HUES6 (cell line): ENCODE data around the gene CARD19.

Experiments used
- H3K27ac ChIP-seq: 2 replicates; pipeline ENCODE4 v1.7.0; 2013; ENCODE audit warnings: low read depth, mild to moderate bottlenecking, low read length, inconsistent platforms
- H3K27me3 ChIP-seq: 2 replicates; pipeline ENCODE4 v1.6.1; 2013; ENCODE audit warnings: low read length; ENCODE audit not compliant: control insufficient read depth, insufficient read depth
- H3K36me3 ChIP-seq: 2 replicates; pipeline ENCODE4 v1.6.1; 2013; ENCODE audit warnings: low read length; ENCODE audit not compliant: control insufficient read depth, insufficient read depth
- H3K4me1 ChIP-seq: 2 replicates; pipeline ENCODE4 v1.6.1; 2013; ENCODE audit warnings: low read length; ENCODE audit not compliant: control insufficient read depth, insufficient read depth
- H3K4me3 ChIP-seq: 2 replicates; pipeline ENCODE4 v1.5.1; 2013; ENCODE audit warnings: low read depth, low read length
- H3K9ac ChIP-seq: one replicate; pipeline ENCODE4 v1.6.1; 2013; ENCODE audit warnings: mild to moderate bottlenecking, low read length
- H3K9me3 ChIP-seq: 2 replicates; pipeline ENCODE4 v1.6.1; 2013; ENCODE audit warnings: low read depth, low read length; ENCODE audit not compliant: control insufficient read depth, insufficient read depth

Gene CARD19

DNA sequence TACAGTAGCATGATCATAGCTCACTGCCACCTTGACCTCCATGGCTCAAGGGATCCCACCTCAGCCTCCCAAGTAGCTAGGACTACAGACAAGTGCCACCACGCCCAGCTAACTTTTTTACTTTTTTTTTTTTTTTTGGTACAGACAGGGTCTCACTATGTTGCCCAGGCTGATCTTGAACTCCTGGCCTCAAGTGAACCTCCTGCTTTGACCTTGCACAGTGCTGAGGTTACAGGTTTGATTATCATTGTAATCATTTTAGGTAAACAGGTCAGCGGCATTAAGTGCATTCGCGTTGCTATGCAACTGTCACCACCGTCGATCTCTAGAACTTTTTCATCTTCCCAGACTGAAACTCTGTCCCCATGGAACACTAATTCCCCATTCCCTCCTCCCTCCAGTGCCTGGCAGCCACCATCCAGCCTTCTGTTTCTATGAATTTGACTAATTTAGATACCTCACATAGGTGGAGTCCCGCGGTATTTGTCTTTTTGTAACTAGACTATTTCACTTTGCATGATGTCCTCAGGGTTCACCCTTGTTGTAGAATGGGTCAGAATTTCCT lies 5.8 kb upstream of the CARD19 start:
- peaks cover 10% of the 10 kb centered on the region; the same call in 1 of the 2 replicates for H3K36me3 ChIP-seq
- peaks cover 5% of the 10 kb centered on the region for H3K9me3 ChIP-seq
- no peak overlapping the region for H3K27ac ChIP-seq
- H3K27me3 ChIP-seq = no peaks in the 10 kb centered on the region
- peaks cover 8% of the 10 kb centered on the region for H3K4me1 ChIP-seq
- no peak overlapping the region for H3K4me3 ChIP-seq
- H3K9ac ChIP-seq = no peak overlapping the region

DNA sequence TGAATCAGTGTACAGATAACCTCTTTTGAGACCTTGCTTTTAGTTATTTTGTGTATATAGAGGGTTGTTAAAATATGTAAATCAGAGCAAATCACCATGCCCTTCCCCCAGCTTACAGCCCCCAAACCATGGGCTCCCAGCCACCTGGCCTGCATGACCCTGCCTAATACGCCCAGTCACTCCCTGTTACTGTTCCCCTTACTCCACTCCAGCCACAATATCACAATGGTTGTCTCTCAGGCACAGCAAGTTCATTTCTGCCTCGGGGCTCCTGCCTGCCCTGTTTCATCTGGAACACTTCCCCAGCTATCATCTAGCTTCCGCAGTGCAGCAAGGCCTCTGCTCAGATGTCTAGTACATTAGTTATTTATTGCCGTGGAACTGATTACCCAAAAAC lies 5.0 kb upstream of the CARD19 start:
- no peak overlapping the region for H3K9ac ChIP-seq
- no peaks in the 10 kb centered on the region for H3K27me3 ChIP-seq
- no peak overlapping the region for H3K4me3 ChIP-seq
- H3K9me3 ChIP-seq = no peaks in the 10 kb centered on the region
- H3K27ac ChIP-seq = no peak overlapping the region
- H3K4me1 ChIP-seq = peaks cover 8% of the 10 kb centered on the region
- H3K36me3 ChIP-seq = peaks cover 5% of the 10 kb centered on the region; the same call in 1 of the 2 replicates

DNA sequence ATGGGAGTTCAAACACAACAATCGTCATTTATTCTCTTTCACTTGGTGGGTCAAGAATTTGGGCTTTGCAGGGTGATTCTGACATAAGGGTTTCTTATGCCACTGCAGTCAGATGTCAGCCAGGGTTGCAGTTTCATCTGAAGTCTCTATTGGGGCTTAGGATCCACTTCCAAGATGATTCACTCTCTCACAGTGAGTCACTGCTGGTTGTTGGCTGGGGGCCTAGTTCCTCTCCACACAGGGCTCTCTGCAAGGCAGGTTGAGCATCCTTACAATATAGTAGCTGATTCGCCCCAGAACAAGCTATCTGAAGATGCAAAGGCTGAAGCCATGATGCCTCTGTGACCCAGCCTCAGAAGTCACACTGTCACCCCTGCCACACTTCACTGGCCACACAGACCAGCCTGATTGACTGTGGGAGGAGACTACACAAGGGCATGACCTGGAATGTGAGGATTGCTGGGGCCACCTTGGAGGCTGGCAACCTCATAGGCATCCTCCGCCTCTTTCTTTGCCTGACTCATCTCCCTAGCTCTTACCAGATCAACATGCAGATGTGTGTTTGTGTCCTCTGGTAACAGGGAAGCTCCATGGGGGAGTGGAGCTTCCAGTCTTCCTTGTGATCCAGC lies 4.5 kb upstream of the CARD19 start:
- Histone ChIP-seq H3K27me3 (no peaks in the 10 kb centered on the region), H3K4me1 (peaks cover 9% of the 10 kb centered on the region), H3K27ac (no peak overlapping the region), H3K4me3 (no peak overlapping the region), H3K9ac (no peak overlapping the region), H3K36me3 (peaks cover 4% of the 10 kb centered on the region; the same call in 1 of the 2 replicates), H3K9me3 (no peaks in the 10 kb centered on the region)

DNA sequence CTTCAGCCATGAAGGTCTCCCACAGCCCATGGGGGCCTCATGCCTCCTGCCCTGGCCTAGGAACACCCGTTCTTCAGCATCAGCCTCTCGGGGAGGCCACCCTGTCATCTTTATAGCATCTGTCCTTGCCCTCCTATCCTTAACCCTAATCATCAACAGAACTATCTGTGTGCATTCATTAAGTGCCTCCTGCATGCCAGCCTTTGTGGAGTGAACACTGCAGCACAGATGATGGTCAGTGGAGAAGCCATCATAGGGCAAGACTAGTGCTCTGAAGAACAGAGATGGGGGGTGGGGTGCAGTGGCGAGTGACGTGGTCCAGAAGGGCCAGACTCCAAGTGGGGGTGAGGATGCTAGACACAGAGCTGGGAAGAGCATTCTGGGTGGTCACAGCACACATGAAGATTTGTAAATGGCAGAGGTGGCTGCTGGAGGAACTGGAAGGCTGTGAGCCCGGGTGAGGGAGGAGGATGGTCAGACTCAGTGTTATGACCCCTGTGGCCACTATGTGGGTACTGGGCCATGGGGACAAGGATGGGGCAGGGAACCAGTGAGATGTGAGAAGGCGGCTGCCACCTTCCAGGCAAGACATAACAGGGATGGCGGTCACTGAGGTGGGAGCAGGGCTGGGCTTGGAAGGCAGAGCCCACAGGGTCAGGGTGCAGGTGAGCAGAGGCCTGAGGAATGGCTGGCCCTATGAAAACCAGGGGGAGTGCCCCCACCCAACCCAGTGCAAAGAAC lies 3.6 kb upstream of the CARD19 start:
- no peaks in the 10 kb centered on the region for H3K9me3 ChIP-seq
- no peaks in the 10 kb centered on the region for H3K27me3 ChIP-seq
- H3K9ac ChIP-seq = no peak overlapping the region
- peaks cover 16% of the 10 kb centered on the region for H3K4me1 ChIP-seq
- H3K36me3 ChIP-seq = no peaks in the 10 kb centered on the region
- H3K27ac ChIP-seq = no peak overlapping the region
- H3K4me3 ChIP-seq = no peak overlapping the region

DNA sequence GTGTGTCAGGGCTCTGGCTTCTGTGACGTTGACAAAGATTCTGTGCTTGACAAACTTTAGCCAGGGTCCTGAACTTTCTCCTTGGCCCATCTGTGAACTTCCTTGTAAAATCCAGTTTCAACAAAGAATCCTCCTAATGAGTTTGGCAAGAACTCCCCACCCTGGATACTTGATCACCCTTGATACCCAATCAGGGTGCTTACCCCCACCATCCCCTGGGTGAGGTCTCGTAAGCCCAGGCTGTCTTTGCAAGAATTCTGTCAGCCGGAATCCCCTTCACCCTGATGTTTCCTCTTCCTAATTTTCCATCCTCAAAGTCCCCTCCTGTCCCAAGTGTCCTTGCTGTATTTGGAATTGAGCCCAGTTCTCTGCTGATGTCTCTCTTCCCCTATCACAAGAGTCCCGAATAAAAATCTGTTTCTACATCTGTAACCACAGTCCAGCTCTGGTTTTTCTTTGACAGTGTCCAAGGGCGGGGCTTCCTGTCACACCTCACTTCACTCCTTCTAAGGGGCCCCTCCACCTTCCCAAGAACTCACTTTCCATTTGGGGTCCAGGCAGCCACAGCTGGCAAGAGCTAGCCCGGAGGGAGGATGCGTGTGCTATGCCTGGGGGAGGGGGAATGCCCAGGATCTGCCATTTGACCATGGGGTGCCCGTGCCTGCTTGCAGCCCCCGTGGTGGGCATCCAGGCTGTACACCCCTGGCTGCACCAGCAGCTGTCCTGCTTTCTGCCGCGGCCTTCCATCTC lies 2.7 kb upstream of the CARD19 start:
- Histone ChIP-seq H3K27ac (no peak overlapping the region), H3K4me3 (no peak overlapping the region), H3K9ac (no peak overlapping the region), H3K36me3 (no peaks in the 10 kb centered on the region), H3K4me1 (peaks cover 16% of the 10 kb centered on the region), H3K9me3 (no peaks in the 10 kb centered on the region), H3K27me3 (no peaks in the 10 kb centered on the region)

DNA sequence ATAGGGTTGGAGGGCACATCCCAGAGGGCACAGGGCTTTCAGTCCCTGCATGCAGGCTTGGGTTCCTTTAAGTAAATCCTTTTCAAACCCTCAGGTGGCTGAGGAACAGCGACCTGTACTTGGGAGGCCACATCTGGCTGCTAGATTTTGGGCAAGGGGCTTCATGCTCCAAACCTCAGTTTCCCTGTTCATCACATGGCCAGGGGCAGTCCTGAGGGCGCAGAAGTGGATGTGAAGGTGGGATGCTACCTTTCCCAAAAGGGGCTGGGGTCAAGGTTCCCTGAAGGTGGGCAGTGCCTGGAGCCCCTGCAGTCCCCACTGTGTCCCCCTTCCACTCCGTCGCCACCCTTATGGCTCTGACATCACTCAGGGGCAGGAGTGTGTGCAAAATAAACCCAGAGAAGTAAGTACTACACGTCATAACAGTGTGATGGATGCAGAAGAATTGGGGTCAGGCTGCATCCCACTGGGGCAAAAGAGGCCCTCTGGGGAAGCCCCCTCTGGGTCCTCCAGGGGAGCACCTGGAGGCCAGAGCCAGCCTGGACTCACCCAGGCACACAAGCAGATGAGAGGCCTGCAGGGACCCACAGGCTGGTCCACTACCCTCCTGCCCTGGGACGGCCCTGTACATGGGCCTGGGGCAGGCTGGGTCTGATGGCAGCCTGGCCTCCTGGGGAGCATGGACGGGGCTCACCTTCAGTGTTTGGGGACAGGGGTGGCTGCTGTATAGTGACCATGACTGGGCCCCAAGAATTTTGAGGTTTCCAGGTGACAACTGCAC lies 1.9 kb upstream of the CARD19 start:
- Histone ChIP-seq H3K9me3 (no peaks in the 10 kb centered on the region), H3K27ac (no peak overlapping the region), H3K36me3 (no peaks in the 10 kb centered on the region), H3K4me1 (peaks cover 16% of the 10 kb centered on the region), H3K9ac (no peak overlapping the region), H3K4me3 (no peak overlapping the region), H3K27me3 (no peaks in the 10 kb centered on the region)

DNA sequence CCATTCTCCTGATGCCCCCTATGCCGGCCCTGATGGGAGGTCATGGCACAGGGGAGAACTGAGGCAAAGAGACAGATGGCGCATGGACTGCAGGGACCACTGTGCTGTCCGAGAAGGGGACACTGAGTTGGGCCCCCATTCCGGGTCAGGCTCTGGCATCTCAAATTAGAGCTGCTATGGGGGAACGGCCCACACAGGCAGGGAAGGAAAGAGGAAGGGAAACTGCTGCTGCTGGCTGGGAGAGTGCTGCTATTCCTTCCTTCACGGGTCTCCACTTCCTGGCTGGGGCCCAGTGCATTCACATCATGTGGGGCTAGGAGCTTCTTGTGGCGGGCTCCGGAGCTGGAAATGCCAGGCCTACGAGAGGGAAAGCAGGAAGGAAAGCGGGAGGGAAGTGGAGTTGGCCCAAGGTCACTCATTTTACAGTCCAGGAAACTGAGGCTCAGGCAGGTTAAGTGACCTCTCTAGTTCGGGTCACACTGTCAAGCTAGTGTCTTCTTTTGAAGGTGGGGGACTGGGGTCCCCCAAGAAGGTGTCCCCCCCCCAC lies 1.3 kb upstream of the CARD19 start:
- H3K4me1 ChIP-seq = peaks cover 16% of the 10 kb centered on the region
- H3K9me3 ChIP-seq = no peaks in the 10 kb centered on the region
- peak overlapping the region; percentile 73 for H3K4me3 ChIP-seq
- no peaks in the 10 kb centered on the region for H3K36me3 ChIP-seq
- peak overlapping the region; percentile 79 for H3K27ac ChIP-seq
- peak overlapping the region; percentile 63 for H3K9ac ChIP-seq
- no peaks in the 10 kb centered on the region for H3K27me3 ChIP-seq

DNA sequence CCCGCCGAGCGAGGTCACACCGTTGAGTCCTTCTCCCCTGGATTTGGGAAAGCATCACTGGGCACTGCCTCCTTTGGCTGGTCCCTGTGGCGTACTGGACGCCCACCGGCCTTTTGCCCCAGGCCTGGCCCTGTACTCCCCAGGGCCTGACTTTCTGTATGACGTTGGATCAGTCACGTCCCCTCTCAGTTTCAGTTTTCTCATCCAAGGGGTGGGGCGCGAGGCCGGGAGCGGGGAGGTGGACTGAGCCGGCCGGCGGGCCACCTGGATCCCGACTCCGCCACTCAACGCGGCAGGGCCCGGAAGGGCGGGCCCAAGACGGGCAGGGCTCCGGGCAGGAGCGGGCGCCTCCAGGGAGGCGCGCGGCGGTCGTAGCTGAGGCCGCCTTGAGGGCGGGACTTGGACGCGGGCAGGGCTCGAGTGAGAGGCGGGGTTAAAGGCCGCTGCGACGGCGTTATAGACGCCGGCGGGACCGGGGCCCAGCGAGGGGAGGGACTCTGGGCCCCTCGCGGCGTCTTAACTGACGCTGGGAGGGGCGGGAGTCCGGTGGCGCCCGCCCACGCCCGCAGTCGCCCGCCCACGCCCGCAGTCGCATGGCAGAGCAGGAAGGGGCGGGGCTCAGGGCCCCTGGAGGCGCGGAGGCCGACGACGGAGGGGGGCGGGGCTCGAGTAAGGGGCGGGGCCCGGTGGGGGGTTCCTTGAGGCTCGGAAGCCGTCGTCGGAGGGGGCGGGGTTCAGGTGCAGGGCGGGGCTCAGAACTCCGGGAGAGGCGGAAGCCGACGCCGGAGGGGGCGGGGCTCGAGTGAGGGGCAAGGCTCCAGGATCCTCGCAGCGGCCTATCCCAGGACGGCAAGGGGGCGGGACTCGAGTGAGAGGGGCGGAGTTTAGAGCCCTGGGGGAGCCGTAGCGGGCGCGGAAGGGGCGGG lies 549 bp upstream of the CARD19 start:
- Histone ChIP-seq H3K9ac (peak overlapping the region; percentile 63), H3K4me3 (peak overlapping the region; percentile 73), H3K27me3 (no peaks in the 10 kb centered on the region), H3K36me3 (no peaks in the 10 kb centered on the region), H3K4me1 (peaks cover 16% of the 10 kb centered on the region), H3K27ac (peak overlapping the region; percentile 79), H3K9me3 (no peaks in the 10 kb centered on the region)

DNA sequence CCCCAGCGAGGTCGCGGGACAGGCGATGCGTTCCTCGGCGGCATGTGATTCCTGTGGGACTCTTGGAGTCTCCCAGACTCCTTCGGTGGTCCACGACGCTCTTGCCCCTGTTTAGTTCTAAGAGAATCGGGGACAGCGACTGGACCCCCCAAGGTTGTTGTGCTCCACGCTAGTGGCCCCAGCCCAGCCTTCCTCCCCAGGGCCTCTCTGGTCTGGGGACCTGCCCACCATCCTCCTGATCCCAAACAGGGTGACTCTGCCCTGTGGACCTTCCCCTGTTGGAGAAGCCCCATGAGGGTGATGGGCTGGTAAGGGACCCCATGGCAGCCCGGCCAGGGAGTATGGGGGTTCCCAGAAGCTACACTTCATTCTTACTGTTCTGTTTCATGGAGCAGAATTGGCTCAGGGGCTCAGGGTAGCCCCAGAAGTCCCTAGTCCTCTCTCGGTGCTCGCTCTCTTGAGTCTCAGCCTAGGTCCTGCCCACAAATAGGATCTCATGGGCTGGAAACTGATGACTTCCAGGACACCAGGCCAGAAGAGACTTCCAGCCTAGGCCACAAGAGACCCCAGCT lies 880 bp downstream of the CARD19 start:
- peak overlapping the region; percentile 89 for H3K4me3 ChIP-seq
- H3K9ac ChIP-seq = no peak overlapping the region
- peaks cover 16% of the 10 kb centered on the region for H3K4me1 ChIP-seq
- no peaks in the 10 kb centered on the region for H3K9me3 ChIP-seq
- H3K36me3 ChIP-seq = no peaks in the 10 kb centered on the region
- no peak overlapping the region for H3K27ac ChIP-seq
- no peaks in the 10 kb centered on the region for H3K27me3 ChIP-seq
